ENCODE results near the gene SLC25A22. TPM values are rescaled to one million over a fixed set of nuclear protein-coding genes. Genes with fewer than 3 reads are reported as not detected.
A peak's percentile ranks its signal among the peaks of the same experiment; 100 is the strongest.

The SLC25A22 gene
- total and polyA plus RNA-seq, 10 of the 15 experiments (the other 5 are each of a cell fraction or from before 2014, with no cell fraction given): 0.27 to 27.0 (median 8.2) TPM

DNA sequence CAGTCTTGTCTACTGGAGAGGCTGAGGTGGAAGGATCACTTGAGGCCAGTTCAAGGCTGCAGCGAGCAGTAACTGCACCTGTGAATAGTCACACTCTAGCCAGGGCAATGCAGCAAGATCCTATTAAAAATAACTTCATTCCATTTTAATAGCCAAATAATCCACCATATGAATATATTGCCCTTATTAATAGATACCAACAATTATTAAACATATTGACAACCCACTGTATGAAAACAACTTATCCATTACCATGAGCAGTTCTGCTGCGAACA, 31.2 kb downstream of the SLC25A22 start (continued):
- TF ChIP-seq, protein P1, sequence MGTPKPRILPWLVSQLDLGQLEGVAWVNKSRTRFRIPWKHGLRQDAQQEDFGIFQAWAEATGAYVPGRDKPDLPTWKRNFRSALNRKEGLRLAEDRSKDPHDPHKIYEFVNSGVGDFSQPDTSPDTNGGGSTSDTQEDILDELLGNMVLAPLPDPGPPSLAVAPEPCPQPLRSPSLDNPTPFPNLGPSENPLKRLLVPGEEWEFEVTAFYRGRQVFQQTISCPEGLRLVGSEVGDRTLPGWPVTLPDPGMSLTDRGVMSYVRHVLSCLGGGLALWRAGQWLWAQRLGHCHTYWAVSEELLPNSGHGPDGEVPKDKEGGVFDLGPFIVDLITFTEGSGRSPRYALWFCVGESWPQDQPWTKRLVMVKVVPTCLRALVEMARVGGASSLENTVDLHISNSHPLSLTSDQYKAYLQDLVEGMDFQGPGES (IDR thresholded peaks at IDR 0.05): no peak
- TF ChIP-seq CBX5 (IDR thresholded peaks at IDR 0.05; ENCODE audit: low read depth) (no peak), BACH1 (IDR thresholded peaks at IDR 0.05; ENCODE audit: borderline replicate concordance) (no peak), EED (IDR thresholded peaks at IDR 0.05; ENCODE audit: low read depth) (no peak), ZNF217 (IDR thresholded peaks at IDR 0.05) (no peak)

DNA sequence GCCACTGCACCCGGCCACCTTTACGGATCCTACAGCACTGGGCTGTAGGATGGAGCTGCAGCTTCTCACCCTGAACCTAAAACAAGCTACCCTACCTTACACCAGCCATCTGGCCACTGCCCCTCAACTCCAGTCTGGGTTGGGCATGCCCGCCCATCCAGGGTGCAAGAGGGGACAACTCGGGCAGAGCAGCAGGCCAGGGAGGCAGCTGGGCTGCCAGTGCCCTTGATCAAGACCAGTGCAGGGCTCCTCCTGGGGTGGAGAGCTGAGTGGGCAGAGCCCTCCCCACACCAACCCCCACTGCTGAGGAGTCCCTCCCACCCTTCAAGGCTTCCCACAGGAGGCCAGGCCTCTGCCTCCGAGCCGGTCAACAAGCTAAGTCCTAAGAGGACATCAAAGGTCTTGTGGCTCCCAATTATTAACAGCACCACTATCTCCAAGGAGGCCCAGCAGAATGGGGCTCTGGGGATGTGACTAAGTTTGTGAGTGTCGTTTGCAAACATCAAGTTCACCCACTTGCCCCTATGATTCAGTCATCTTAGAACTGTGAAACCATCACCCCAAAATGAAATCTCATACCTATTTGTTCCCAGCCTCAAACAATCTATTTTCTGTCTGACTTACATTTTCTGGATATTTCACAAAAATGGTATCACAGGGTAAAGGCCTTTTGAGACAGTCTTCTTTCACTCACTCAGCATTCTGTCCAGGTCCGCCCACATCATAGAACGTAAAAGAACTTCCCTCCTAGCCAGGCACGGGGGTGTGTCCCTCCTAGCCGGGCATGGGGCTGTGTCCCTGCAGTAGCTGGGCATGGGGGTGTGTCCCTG, 31.8 kb downstream of the SLC25A22 start:
- in situ Hi-C loops (cut with MboI) (no loop called here), intact Hi-C loops (cut with micrococcal nuclease; ENCODE audit: unreplicated experiment) (no loop called here)
- Histone ChIP-seq H3K4me2 (ENCODE audit: control insufficient read depth, insufficient read depth) (no peak overlapping the region), H3K4me1 (ENCODE audit: control insufficient read depth, insufficient read depth, low read length) (no peaks in the 10 kb centered on the region), H3K4me3 (no peak overlapping the region), H3K79me2 (ENCODE audit: control insufficient read depth, insufficient read depth, low read length) (no peaks in the 10 kb centered on the region), H3K27me3 (replicated peaks in 1 of 2; ENCODE audit: control insufficient read depth in 2 of 2, insufficient read depth in 2 of 2, low read length in 1 of 2) (no peaks in the 10 kb centered on the region), H3K9me3 (replicated peaks; ENCODE audit: control insufficient read depth, insufficient read depth, low read length) (no peaks in the 10 kb centered on the region), H2AFZ (ENCODE audit: control insufficient read depth, low read depth, low read length) (no peak overlapping the region), H3K36me3 (ENCODE audit: control insufficient read depth in 2 of 2, insufficient read depth in 2 of 2, low read length in 1 of 2) (peaks cover 24 to 37% of the 10 kb centered on the region in 2 experiments; a peak in 3 of 4 replicates), H4K20me1 (ENCODE audit: control insufficient read depth, insufficient read depth) (no peaks in the 10 kb centered on the region), H3K9ac (ENCODE audit: control insufficient read depth, insufficient read depth, low read length) (no peak overlapping the region), H3K27ac (ENCODE audit: control insufficient read depth, insufficient read depth) (no peak overlapping the region)
- DNase-seq (ENCODE audit: low read depth, low spot score) (no peak), FAIRE-seq (no peak), ATAC-seq (no peak)
- WGBS (ENCODE audit: insufficient coverage, insufficient replicate concordance, low lambda C conversion rate, missing lambda C conversion rate): 65% methylated on average over 11 of the region's 11 CpGs
- BruUV-seq (replicated peaks): no TSS peak
- ChIA-PET POLR2A (interaction anchor here (0.6 kb wide), 1 partner anchor 276 kb away, joined by 3 read pairs; no protein-coding TSS in a partner anchor), SMC1A (ENCODE audit: uncharacterized antibody, unreplicated experiment) (interaction anchor here (1.1 kb wide), 1 partner anchor 40 kb away, joined by 5 read pairs; no protein-coding TSS in a partner anchor), CTCF (interaction anchor here (0.5 to 1.1 kb wide), 4 partner anchors 19 to 174 kb away, joined by 3 to 5 read pairs (median 3); partner anchors contain the start of gene TALDO1), RAD21 (ENCODE audit: unreplicated experiment) (no interaction called here)
- TF ChIP-seq POLR2A (IDR thresholded peaks at IDR 0.05; ENCODE audit: low read depth, low read length): peak; percentile 64
- TF ChIP-seq, protein P2, sequence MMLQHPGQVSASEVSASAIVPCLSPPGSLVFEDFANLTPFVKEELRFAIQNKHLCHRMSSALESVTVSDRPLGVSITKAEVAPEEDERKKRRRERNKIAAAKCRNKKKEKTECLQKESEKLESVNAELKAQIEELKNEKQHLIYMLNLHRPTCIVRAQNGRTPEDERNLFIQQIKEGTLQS (IDR thresholded peaks at IDR 0.05; ENCODE audit: borderline replicate concordance, extremely low read depth, low read depth, low read length): no peak
